NCI-H2227 treated with DMSO at 0.1 percent for 48 hours (cell line): Measurements from ENCODE around the gene NTRK1.

Experiments used
- DNase-seq: peaks from one replicate; lab custom pipeline; 2025; lab: John Stamatoyannopoulos, UW

NTRK1 gene

DNA sequence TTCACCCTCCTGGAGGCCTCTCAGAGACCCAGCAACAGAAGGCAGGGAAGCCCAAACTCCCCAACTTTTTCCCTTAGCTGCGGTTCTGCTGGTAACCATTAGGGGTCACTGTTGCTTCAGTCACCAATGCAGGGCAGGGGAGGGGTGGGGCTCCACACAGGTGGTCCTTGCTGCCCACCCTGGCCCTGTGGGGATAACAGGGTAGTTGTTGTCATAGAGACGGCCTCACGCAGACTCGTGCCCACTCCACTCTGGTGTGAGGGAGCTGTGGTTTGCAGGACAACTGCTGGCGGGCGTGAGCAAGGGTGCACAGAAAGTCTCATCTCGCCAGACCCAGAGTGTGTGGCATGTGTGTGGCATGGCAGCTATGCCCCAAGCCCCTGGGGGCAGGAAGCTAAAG, 21.7 kb upstream of the NTRK1 start:
- DNase-seq = peak; percentile 29

DNA sequence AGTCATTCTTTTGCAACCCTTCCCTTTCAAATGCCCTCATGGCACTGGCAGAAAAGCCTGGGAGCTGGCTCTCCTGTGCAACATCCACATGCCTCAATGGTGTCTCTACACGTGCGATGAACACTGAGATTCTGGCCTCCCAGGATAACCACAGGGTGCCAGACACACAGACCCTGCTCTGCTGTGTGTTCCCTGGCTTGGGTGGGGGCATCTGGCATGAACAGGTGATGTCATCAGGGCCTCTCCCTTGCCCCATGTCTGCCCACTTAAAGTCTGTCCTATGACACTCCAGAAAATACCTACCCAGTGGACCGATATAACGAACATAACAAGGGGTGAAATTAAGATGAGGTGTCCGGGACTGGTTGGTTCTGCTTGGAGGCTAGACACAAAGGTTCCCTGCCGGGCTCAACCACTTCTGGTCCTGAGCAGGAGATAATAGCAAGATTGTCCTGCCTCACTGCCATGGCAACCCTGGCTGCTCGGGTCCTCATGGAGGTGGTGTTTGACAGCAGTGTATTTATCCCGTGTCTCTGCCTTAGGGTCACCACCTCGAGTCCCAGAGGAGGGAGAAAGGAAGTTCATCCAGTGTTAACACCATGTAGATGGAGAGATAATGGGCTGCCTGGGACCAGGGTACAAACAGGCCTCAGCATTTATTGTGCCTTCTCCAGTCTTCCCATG, 21.1 kb upstream of the NTRK1 start:
- DNase-seq = peak; percentile 60

GRCh38 chr1:156840186-156840897, 20.3 kb upstream of the NTRK1 start:
- DNase-seq = no peak

- no peak for DNase-seq
These were observed 19.8 kb upstream of the NTRK1 start for GRCh38 chr1:156840898-156841279.

GRCh38 chr1:156841295-156841855, 19.3 kb upstream of the NTRK1 start:
- DNase-seq = no peak

- DNase-seq = no peak
These were observed 17.9 kb upstream of the NTRK1 start for GRCh38 chr1:156842618-156843300.

DNA sequence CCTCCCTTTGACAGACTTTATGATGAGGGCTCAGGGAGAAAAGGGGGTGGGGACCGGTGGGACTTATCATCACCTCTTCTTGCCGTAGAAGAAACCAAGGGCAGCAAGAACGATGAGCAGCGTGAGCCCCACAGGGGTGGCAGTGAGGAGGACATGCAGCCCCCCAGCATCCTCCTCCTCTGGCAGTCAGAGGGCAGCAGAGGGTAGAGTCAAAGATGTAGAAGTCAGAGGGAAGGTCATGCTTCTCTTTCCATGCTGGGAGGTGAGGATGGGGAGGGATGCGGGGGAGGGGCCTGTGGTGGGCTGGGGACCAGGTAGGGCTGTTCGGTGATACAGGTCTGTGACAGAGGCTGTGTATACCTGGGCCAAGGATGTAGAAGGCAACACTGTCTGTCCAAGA, 16.6 kb upstream of the NTRK1 start:
- DNase-seq = no peak

DNA sequence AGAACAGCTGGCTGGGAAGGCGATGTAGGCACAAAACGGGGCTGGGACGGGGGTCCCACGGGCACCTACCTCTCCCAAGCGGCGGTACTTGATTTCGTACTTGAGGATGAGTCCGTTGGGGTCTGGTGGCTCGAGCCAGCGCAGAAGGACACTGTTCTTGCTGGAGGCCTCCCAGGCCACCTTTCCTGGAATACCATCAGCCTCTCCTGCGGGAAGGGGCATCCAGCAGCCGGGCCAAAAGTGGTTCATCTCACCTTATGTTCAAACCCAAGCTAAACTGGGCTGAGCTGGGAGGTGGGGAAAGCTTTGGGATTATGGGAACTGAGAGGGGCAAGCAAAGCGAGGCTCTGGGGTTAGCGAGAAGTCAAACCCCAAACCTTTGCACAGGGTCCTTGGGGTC, 16.0 kb upstream of the NTRK1 start:
- no peak for DNase-seq

DNA sequence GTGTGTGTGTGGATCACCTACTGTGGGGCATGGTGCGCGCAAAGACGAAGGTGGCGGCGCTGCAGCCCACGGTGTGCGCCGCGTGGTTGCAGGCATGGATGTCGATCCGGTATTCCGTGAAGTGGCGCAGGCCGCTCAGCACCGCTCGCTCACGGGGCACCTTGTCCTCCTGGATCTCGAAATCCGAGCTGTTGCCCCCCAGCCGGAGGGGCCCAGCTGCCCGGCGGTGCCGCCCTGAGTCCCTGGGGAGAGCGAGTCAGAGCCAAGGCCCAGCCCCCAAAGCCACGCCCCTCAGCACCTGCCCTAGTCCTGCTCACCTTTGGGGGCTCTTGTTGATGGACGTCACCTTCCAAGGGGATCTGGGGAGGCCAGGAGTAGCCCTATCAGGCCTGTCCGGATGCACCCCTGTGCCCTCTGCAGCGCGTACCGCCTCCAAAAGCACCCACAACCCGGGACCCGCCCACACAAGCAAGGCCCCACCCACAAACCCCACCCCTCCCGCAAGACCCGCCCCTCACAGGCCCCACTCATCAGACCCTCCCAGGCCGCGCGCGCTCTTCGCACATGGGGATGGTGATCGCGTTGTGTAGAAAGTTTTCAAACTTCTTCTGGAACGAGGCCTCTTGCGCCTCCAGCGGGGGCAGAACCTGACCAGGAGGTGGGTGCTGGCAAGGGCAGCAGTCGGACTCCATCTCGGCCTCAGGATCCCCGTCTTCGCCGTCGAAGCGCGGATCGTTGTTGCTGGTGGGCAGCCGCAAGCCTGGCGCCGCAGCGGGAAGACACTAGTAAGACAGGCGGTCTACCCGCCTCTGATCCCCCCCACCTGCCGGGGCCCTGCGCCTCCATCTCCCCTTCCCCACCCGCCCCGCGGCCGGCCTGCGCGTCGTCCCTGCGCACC, 15.4 kb upstream of the NTRK1 start:
- no peak for DNase-seq

GRCh38 chr1:156845953-156846545, 14.6 kb upstream of the NTRK1 start:
- no peak for DNase-seq

- no peak for DNase-seq
These were observed 14.0 kb upstream of the NTRK1 start for GRCh38 chr1:156846643-156847042.

DNA sequence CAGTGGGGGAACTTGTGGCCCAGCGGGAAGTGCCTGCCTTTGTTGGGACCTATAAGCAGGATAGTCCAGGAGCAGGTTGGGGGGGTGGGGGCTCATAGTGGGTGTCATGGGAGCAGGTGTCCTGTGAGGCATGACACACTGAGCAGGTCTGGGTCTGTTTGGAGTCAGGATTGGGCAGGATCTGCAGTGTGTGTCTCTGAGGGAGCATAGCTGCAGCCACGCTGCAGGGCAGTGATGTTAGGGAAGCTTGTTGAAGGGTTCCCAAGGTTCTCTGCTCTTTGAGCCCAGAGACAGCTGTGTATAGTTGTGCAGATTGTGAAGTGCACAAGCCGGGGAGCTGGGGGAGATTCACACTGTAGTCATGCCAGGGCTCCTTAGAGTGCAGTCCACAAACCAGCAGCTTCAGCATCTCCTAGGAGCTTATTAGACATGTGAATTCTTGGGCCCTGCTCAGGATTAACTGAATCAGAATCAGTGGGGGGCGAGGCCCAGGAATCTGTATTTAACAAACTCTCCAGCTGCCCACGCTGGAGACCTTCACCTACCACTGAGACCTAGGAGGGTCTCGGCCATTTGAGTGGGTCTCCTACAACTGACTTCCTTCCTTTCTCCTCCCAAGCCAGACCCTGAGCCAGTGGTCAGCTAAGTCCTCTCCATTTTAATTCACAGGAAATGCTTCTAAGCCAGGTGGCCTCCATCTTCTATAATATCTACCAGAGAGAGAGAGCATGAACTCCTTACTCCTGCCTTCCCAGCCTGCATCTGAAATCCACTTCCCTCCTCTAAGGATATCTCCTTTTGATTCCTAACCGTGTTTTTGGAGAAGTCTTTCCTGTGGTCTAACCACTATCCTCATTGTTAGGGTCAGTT, 12.8 kb upstream of the NTRK1 start:
- no peak for DNase-seq

DNA sequence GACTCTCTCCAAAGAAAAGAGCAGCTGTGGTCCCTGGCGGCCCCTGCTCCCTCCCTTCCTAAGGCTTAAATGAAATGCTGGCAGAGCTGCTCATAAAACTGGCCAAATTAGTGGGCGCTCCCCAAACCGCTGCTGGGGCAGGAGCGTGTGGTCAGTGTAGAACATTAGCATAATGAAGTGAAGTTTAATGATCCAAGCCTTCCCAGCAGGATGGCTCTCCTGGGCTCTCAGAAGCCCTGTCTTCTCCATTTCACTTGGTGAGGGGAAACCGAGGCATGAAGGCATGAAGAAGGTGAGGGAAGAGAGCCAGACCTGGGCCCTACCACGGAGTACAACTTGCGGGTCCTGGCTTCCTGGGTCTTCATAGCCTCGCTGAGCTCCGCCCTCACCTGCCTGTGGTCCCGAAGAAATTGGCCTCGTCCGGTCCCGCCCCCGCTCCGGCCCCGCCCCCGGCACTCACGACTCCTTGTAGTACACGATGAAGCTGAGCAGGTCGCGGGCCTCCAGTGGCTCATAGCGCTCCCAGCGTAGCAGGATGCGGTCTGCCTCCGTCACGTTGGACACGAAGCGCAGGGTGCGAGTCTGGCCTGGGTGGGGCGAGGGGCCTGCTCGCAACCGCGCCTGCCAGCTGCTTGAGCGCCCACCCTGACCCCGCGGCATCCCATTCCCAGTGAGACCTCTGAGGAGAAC, 12.1 kb upstream of the NTRK1 start:
- DNase-seq = no peak

DNA sequence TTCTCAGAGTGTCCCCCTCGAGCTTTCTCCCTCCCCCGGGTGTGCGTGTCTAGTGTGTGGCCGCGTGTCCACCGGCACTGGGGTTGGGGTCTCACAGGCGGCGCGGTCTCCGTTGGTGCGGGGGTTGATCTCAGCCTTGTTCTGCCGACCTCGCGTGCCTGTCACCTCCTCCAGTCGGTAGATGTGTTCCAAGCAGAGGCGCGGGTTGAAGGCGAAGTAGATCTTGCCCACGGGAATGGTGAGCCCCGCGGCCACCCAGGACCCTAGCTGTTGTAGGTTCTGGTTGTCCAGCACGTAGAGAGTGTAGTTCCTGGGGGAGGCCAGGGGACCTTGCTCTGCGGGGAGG, 11.5 kb upstream of the NTRK1 start:
- DNase-seq = no peak

DNA sequence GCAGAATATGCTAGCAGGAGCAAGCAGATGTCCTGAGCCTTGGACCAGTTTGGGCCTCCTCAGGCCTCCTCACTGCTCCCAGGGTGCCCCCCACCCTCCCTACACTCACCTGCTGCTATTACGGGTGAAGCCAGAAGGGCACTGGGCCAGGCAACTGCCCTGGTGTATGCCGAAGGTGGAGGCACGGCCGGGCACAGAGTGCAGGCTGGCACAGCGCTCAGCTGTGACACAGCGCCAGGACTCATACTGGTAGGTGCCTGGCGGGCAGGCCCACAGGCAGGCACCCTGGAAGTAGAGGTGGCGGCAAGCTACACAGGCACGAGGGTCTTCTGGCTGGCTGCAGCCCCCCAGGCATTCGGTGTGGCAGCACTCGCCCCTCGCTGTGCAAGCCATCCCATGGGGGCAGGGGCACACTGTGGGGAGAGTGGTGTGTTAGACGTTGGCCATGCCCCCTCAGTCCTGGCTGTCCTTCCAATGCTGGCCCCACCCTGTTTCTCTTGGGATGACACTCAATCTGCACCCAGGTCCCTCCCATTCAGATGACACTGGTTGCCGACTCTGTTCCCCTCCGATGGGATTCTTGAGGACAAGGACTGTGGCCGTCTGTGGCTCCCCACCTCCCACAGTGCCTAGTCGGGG, 8.8 kb upstream of the NTRK1 start:
- DNase-seq = no peak

DNA sequence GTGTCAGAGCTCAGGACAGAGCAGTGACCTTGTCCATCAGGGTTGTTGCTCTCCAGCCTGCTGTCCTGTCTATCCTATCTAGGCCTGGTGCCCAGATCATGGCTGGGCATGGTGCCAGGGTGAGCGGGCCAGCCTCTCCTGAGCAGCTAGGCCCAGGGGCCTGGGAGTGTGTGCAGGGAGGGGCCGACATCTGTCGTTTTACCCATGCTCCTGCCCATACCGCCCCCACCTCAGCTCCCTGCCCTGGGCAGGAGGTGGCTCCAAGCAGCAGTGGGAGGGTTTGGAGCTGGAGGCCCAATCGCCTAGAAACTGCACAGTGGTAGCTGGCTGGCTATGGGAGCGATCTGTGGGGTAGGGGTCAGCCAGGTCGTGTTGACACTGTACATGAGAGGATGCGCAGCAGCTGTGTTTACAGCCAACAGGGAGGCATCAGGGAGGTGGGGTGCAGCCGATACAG, 8.2 kb upstream of the NTRK1 start:
- DNase-seq = peak; percentile 56

DNA sequence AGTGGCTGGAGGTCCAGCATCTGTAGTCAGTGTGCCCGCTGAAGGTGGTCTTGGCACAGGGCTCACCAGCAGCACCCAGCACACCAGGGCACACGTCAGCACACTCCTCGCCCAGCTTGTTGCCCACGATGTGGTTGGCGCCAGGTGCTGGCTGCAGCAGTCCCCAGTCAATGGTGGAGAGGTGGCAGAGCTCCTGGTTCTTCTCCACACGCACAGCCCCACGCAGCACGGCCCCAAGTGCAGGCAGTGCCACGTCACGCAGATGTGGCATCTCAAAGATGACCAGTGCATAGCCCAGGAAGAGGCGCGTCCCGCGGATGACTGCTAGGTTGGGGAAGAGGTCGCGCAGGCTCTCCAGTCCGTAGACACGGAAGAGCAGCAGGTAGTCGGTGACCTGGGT, 6.9 kb upstream of the NTRK1 start:
- no peak for DNase-seq

DNA sequence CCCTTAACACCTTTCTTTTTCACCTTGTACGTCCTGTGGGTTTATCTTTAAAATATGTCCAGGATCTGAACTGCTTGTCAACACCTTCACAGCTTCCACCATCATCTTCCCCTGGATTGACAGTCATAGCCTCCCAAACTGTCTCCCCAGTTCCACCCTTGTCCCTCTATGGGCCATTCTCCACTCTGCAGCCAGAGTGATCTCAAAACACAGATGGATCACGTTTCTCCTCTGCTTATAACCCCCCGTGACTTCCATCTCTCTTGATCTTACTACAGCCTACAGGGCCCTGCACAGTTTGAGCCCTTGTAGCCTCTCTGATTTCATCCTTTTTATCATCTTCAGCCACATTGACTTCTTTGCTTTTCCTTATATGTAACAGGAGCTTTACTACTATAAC, 6.0 kb upstream of the NTRK1 start:
- DNase-seq = no peak

DNA sequence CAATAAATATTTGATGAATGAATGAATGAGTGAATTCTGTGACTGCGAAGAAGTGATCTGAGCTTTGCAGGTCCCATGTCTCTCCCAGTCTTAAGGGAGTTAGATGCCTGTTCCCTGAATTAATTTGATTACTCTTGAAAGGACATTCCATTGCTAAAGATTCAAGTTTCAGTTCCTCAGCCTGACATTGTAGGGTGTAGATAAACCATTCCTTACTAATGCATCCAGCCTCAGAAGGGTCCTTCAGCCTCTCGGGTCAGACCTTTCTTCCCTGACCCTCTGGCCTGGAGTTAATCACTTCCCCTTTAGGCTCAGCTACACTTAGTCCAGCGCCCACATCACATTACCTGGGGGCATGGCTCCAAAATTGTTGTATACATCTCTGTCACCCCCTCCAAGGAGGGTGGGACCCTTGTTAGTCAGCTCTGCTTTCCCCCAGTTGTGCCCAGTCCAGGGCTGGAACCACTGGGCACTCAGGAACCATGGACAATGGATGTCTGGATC, 4.3 kb upstream of the NTRK1 start:
- DNase-seq = no peak
